GM23248 (cell line): ENCODE results near the gene MADCAM1. TPM values are rescaled to one million over a fixed set of nuclear protein-coding genes. Genes with fewer than 3 reads are reported as not detected.

Source experiments
- DNase-seq: peaks from one replicate; pipeline ENCODE4 v3.0.0-alpha.2; 2015
- H2AFZ ChIP-seq: fragments of 200-600 bp; sonication (generic); 2 replicates; pipeline ENCODE4 v1.6.1; 2016; ENCODE audit warnings: antibody characterized with exemption
- H3F3A ChIP-seq: fragments of 200-600 bp; sonication (generic); 2 replicates; pipeline ENCODE4 v1.6.1; 2016; ENCODE audit warnings: mild to moderate bottlenecking, antibody characterized with exemption, mixed run types; ENCODE audit not compliant: insufficient read depth
- H3K27ac ChIP-seq: fragments of 200-600 bp; sonication (generic); 2 replicates; pipeline ENCODE4 v1.5.1; 2016; ENCODE audit warnings: mild to moderate bottlenecking
- H3K27me3 ChIP-seq: fragments of 200-600 bp; sonication (generic); replicated peaks from 2 replicates; pipeline ENCODE4 v1.6.1; 2016; ENCODE audit warnings: mild to moderate bottlenecking; ENCODE audit not compliant: insufficient read depth
- H3K36me3 ChIP-seq: fragments of 200-600 bp; sonication (generic); 2 replicates; pipeline ENCODE4 v1.6.1; 2016; ENCODE audit warnings: low read depth, mild to moderate bottlenecking
- H3K4me1 ChIP-seq: fragments of 200-600 bp; sonication (generic); 2 replicates; pipeline ENCODE4 v1.6.1; 2016; ENCODE audit warnings: mild to moderate bottlenecking; ENCODE audit not compliant: insufficient read depth
- H3K4me2 ChIP-seq: fragments of 200-600 bp; sonication (generic); one replicate; pipeline ENCODE4 v1.6.1; 2016; ENCODE audit warnings: mild to moderate bottlenecking; ENCODE audit not compliant: unreplicated experiment
- H3K4me3 ChIP-seq: fragments of 200-600 bp; sonication (generic); 2 replicates; pipeline ENCODE4 v1.5.1; 2016; ENCODE audit warnings: mild to moderate bottlenecking
- H3K79me2 ChIP-seq: fragments of 200-600 bp; sonication (generic); 2 replicates; pipeline ENCODE4 v1.6.1; 2016; ENCODE audit warnings: mild to moderate bottlenecking; ENCODE audit not compliant: insufficient read depth
- H3K9ac ChIP-seq: fragments of 200-600 bp; sonication (generic); 2 replicates; pipeline ENCODE4 v1.6.1; 2016; ENCODE audit warnings: mild to moderate bottlenecking
- H3K9me2 ChIP-seq: fragments of 200-600 bp; sonication (generic); 2 replicates; pipeline ENCODE4 v1.6.1; 2016; ENCODE audit warnings: mixed run types, mild to moderate bottlenecking, moderate library complexity; ENCODE audit not compliant: insufficient read depth
- H3K9me3 ChIP-seq: fragments of 200-600 bp; sonication (generic); one replicate; pipeline ENCODE4 v1.6.1; 2017; ENCODE audit warnings: low read depth
- H4K20me1 ChIP-seq: fragments of 200-600 bp; sonication (generic); 2 replicates; pipeline ENCODE4 v1.6.0; 2016; ENCODE audit not compliant: insufficient read depth
- EZH2 ChIP-seq: fragments of 200-600 bp; sonication (generic); IDR thresholded peaks from 2 replicates; pipeline ENCODE4 v1.6.1; 2018; ENCODE audit warnings: antibody characterized with exemption, mild to moderate bottlenecking; ENCODE audit not compliant: insufficient read depth, poor library complexity, severe bottlenecking
- EZH2phosphoT487 ChIP-seq: fragments of 200-600 bp; sonication (generic); IDR thresholded peaks from 2 replicates; pipeline ENCODE4 v1.6.1; 2018; ENCODE audit warnings: antibody characterized with exemption, moderate library complexity, mild to moderate bottlenecking, low read depth; ENCODE audit not compliant: insufficient read depth
- WGBS, 2 experiments: methylation state at CpG; one replicate each; pipeline ENCODE4 v1.1.6; 2015 to 2017; ENCODE audit warnings: low lambda C conversion rate in 2 of 2, low coverage in 1 of 2; ENCODE audit errors: missing lambda C conversion rate in 2 of 2; 5-methylcytosine and 5-hydroxymethylcytosine counted together
- in situ Hi-C: fragments of 300-500 bp; cut with MboI; formaldehyde crosslinking; loops from 2 replicates; pipeline ENCODE4 v1.15.0; 2020
- polyA plus RNA-seq: library from polyadenylated mRNA; unstranded; fragments of >200 nt; fragmentation: Nextera tagmentation; extraction: Ambion mirVana; gene quantifications from 2 replicates; pipeline ENCODE4 v1.2.1, GENCODE V29; 2016
- total RNA-seq: library from RNA; depleted of rRNA; stranded (reverse); fragments of >200 nt; shearing (Covaris generic); gene quantifications from 2 replicates; pipeline ENCODE4 v1.2.3, GENCODE V29; 2014

Gene MADCAM1
- total and polyA plus RNA-seq, 2 experiments from 2014 or later: 0.38 to 0.54 TPM

DNA sequence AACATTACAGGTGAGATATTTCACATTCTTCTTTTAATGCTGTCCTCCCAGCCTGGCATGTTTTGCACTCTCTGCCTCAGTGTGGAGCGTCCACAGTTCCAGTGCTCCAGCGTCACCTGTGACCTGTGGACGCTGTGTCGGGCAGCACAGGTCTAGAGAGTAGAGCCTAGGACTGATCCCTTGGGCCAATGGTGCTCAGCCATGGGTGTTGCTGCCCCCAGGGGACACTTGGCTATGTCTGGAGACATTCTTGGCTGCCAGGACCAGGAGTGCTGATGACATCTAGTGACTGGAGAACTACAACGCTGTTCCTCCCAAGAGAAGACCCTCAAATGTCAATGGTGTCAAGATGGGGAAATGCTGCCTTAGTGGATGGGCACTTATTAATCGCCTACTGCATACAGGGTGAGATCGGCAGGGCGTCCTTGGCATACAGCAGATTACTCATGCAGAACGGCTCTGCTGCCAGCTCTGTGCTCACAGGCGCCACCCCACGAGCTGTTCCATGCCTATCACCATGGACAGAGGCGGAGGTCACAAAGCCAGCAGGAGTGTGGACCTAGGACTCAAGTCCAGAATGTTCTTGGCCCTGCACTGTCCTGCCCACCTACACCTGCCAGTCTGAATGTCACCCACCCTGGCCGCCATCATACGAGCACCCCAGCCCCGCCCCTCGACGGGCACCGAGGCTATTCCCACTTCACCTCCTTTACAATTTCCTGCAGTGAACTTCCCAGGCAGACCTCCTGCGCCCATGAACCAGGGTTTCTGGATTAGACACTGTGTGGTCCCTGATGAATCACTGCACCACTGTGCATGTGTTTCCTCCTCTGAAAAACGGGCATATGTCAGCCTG, 13.9 kb upstream of the MADCAM1 start:
- H3K27ac ChIP-seq: no peak overlapping the region
- in situ Hi-C loops: no loop called here

DNA sequence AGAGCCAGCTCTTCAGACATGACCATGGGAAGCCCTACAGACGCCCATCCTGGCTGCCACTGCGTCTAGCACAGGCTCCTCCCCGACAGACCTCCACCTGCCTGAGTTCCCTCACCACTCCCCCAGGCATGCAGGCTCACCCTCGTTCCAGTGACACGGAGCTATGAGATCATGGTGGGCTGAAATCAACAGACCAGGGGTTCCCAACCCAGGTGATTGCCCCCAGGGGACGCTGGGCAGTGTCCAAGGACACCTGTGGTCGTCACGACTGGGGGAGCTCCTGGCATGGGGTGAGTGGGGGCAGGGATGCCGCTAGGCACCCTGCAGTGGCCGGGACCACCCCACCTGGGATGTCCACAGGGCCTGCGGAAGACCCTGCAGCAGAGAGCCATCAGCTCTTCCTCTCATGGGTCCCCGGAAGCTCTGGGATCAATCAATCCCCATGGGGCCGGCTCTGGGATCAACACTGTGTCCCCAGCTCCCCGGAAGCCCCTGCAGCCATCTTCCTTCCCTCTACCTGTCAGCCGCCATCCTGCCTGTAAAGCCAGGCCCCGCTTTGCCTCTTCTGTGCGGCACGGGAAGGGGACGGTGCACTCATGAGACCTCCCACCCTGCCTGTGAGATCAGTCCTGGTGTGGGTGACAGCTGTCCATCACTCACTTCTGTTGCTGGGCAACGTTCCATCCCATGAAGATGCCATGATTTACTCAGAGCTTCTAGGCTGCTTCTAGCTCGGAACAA, 12.8 kb upstream of the MADCAM1 start:
- no peak overlapping the region for H3K4me2 ChIP-seq
- H3K4me3 ChIP-seq: no peak overlapping the region
- no peaks in the 10 kb centered on the region for H3K4me1 ChIP-seq
- in situ Hi-C loops: no loop called here
- DNase-seq: no peak
- no peaks in the 10 kb centered on the region for H3K9me3 ChIP-seq
- H3K79me2 ChIP-seq: no peaks in the 10 kb centered on the region
- no peaks in the 10 kb centered on the region for H4K20me1 ChIP-seq
- peaks cover 18% of the 10 kb centered on the region for H3F3A ChIP-seq
- H3K27ac ChIP-seq: no peak overlapping the region
- H2AFZ ChIP-seq: no peak overlapping the region
- no peaks in the 10 kb centered on the region for H3K27me3 ChIP-seq
- no peak for TF ChIP-seq EZH2
- no peak for TF ChIP-seq EZH2phosphoT487
- WGBS, 2 experiments: 41 to 43% methylated on average over 20 to 21 of the region's 21 CpGs
- H3K9ac ChIP-seq: no peak overlapping the region
- H3K9me2 ChIP-seq: no peaks in the 10 kb centered on the region; the same call in 1 of the 2 replicates
- H3K36me3 ChIP-seq: no peaks in the 10 kb centered on the region

More for the DNA sequence above, 13.9 kb upstream of the MADCAM1 start:
- Histone ChIP-seq H3F3A (peaks cover 18% of the 10 kb centered on the region), H3K36me3 (no peaks in the 10 kb centered on the region), H3K9ac (no peak overlapping the region), H3K79me2 (no peaks in the 10 kb centered on the region), H3K4me3 (no peak overlapping the region), H3K9me2 (no peaks in the 10 kb centered on the region; the same call in 1 of the 2 replicates), H2AFZ (no peak overlapping the region), H3K4me2 (no peak overlapping the region), H3K9me3 (no peaks in the 10 kb centered on the region), H3K4me1 (no peaks in the 10 kb centered on the region), H3K27me3 (no peaks in the 10 kb centered on the region), H4K20me1 (no peaks in the 10 kb centered on the region)
- WGBS, 2 experiments: 42 to 53% methylated on average over 20 of the region's 20 CpGs
- peak; percentile 29 for DNase-seq
- TF ChIP-seq EZH2 (no peak), EZH2phosphoT487 (no peak)

DNA sequence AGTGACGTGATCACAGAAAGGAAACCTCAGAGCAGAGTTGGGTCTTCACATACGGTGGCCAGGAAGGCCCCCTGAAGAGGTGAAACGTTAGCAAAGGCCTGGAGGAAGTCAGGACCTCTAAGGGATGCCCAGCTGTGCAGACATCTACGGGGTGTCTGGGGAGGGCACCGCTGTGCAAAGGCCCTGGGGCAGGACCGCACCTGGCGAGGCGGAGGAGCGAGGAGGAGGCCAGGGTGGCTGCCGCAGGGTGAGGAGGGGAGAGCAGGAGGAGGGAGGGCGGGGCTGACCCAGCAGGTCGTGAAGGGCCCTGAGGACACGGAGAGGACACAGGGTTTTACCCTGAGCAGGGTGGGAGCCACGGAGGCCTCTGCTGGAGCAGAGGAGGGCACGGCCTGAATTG, 11.8 kb upstream of the MADCAM1 start:
- H3K27me3 ChIP-seq: no peaks in the 10 kb centered on the region
- H2AFZ ChIP-seq: no peak overlapping the region
- no peaks in the 10 kb centered on the region for H4K20me1 ChIP-seq
- no peaks in the 10 kb centered on the region for H3K4me1 ChIP-seq
- no peak overlapping the region for H3K9ac ChIP-seq
- WGBS, 2 experiments: 65 to 68% methylated on average over 10 to 15 of the region's 15 CpGs
- DNase-seq: no peak
- TF ChIP-seq EZH2phosphoT487 (no peak), EZH2 (no peak)
- no peak overlapping the region for H3K4me3 ChIP-seq
- H3K27ac ChIP-seq: no peak overlapping the region
- no peaks in the 10 kb centered on the region; the same call in 1 of the 2 replicates for H3K9me2 ChIP-seq
- no peaks in the 10 kb centered on the region for H3K36me3 ChIP-seq
- H3F3A ChIP-seq: peaks cover 18% of the 10 kb centered on the region
- no peak overlapping the region for H3K4me2 ChIP-seq
- no peaks in the 10 kb centered on the region for H3K79me2 ChIP-seq
- in situ Hi-C loops: no loop called here
- no peaks in the 10 kb centered on the region for H3K9me3 ChIP-seq

DNA sequence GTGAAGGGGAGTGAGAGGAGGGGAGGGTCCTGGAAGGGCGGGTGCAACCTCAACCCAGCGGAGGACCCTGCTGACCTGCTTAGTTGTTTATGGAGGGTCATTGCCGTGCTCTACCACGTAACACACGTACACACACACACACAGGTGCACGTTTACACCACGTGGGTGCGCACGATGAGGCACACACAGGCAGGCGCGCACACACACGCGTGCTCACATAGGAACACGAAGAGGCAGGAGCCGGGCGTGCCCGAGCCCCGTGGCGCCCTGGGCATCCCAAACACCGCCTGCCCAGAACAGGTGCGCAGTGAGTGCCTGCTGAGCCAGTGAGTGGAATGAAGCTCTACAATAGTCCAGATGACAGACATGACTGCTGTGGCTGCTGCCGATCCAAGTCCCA, 11.2 kb upstream of the MADCAM1 start:
- Histone ChIP-seq H2AFZ (no peak overlapping the region), H3K79me2 (no peaks in the 10 kb centered on the region), H3K9me3 (no peaks in the 10 kb centered on the region), H3K4me2 (no peak overlapping the region), H3K27ac (no peak overlapping the region), H3K27me3 (no peaks in the 10 kb centered on the region), H3K36me3 (no peaks in the 10 kb centered on the region), H3F3A (peaks cover 18% of the 10 kb centered on the region), H4K20me1 (no peaks in the 10 kb centered on the region), H3K9ac (no peak overlapping the region), H3K4me3 (no peak overlapping the region), H3K4me1 (no peaks in the 10 kb centered on the region), H3K9me2 (no peaks in the 10 kb centered on the region; the same call in 1 of the 2 replicates)
- DNase-seq: no peak
- TF ChIP-seq EZH2 (no peak), EZH2phosphoT487 (no peak)
- in situ Hi-C loops: no loop called here
- 81 to 84% methylated on average over 19 to 22 of the region's 22 CpGs for WGBS, 2 experiments
